ENCODE results near the gene ERCC8. TPM values are rescaled to one million over a fixed set of nuclear protein-coding genes. Genes with fewer than 3 reads are reported as not detected.

Gene ERCC8
- total and polyA plus RNA-seq, 2 of the 8 experiments (the other 6 are each of a cell fraction or from before 2014, with no cell fraction given) = 17.3 TPM

DNA sequence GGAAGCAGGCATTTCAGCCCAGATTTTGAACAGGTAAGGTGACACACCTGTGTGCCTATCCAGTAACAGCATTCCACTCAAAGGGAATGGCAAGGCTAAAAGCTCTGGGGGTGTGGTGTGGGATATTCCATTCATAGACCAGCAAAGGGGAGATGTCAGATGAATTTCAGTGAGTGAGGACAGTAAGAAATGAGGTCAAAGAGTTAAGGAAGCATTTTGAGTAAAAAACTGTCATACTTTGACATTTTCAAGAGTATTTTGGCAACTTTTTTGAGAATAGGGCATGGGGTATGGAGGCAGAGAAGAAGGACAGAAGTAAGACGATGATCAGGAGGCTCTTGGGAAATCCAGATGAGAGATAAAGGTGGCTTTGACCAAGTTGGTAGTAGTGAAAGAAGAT lies 98.6 kb downstream of the ERCC8 start:
- Histone ChIP-seq H3K4me1 (replicated peaks in 1 of 4; ENCODE audit: control insufficient read depth in 3 of 4, insufficient read depth in 4 of 4, low read length in 3 of 4) (peaks cover 0 to 7% (median 4%) of the 10 kb centered on the region in 4 experiments; a peak in 3 of 7 replicates), H2AK5ac (ENCODE audit: low read depth, low read length) (no peak overlapping the region), H2BK20ac (ENCODE audit: low read length) (no peak overlapping the region), H4K5ac (ENCODE audit: insufficient read length, low read depth, low read length) (no peak overlapping the region), H3K79me2 (ENCODE audit: control insufficient read depth in 1 of 2, insufficient read depth in 2 of 2, low read length in 2 of 2) (no peaks in the 10 kb centered on the region), H2BK15ac (ENCODE audit: low read length) (no peak overlapping the region), H3K36me3 (ENCODE audit: control insufficient read depth in 2 of 4, insufficient read depth in 4 of 4, low read length in 3 of 4) (no peaks in the 10 kb centered on the region), H2BK120ac (replicated peaks; ENCODE audit: low read depth, low read length) (no peak overlapping the region), H3K9me3 (ENCODE audit: insufficient read depth in 2 of 2, low read depth in 1 of 2, low read length in 1 of 2) (no peaks in the 10 kb centered on the region), H2AFZ (ENCODE audit: low read length) (no peak overlapping the region), H3K9ac (replicated peaks in 1 of 4; ENCODE audit: extremely low read depth in 1 of 4, low read depth in 3 of 4, low read length in 3 of 4) (no peak overlapping the region), H3K4me3 (ENCODE audit: extremely low read depth in 1 of 4, insufficient read depth in 2 of 4, low read depth in 3 of 4, low read length in 4 of 4) (no peak overlapping the region), H3K14ac (ENCODE audit: insufficient read length) (no peak overlapping the region), H3K23me2 (ENCODE audit: low read depth, low read length) (peaks cover 16% of the 10 kb centered on the region), H2BK5ac (ENCODE audit: low read depth, low read length) (no peak overlapping the region), H3K27ac (ENCODE audit: low read depth, low read length) (no peak overlapping the region), H2BK12ac (ENCODE audit: low read depth, low read length) (no peak overlapping the region), H3K18ac (ENCODE audit: extremely low read depth, low read length) (no peak overlapping the region), H3K4ac (replicated peaks; ENCODE audit: insufficient read length, low read depth, low read length) (no peak overlapping the region), H4K8ac (ENCODE audit: extremely low read depth, insufficient read depth, low read length) (no peak overlapping the region), H3K79me1 (ENCODE audit: low read depth, low read length) (peaks cover 2% of the 10 kb centered on the region; the same call in 1 of the 2 replicates), H4K20me1 (replicated peaks in 1 of 2; ENCODE audit: control insufficient read depth in 1 of 2, insufficient read depth in 2 of 2, low read length in 2 of 2) (peaks cover 4 to 5% of the 10 kb centered on the region in 2 experiments), H3K27me3 (replicated peaks in 1 of 4; ENCODE audit: control insufficient read depth in 3 of 4, extremely low read depth in 1 of 4, insufficient read depth in 3 of 4, low read length in 3 of 4) (peaks cover 0 to 20% (median 14%) of the 10 kb centered on the region in 4 experiments; a peak in 6 of 7 replicates), H3K23ac (ENCODE audit: insufficient read length) (no peak overlapping the region), H3K4me2 (ENCODE audit: insufficient read depth in 1 of 2, low read depth in 2 of 2, low read length in 2 of 2) (no peak overlapping the region), H4K91ac (replicated peaks; ENCODE audit: insufficient read length, low read length) (no peak overlapping the region), H3K56ac (replicated peaks; ENCODE audit: insufficient read length, low read depth, low read length) (no peak overlapping the region)
- CTCF ChIA-PET (ENCODE audit: partially characterized antibody) = no interaction called here
- FAIRE-seq = no peak
- POLR2A ChIA-PET (ENCODE audit: partially characterized antibody) = no interaction called here
- WGBS, 2 experiments (ENCODE audit: extremely low coverage in 1 of 2, insufficient coverage in 1 of 2, insufficient read length in 1 of 2, insufficient replicate concordance in 2 of 2, low coverage in 1 of 2, low lambda C conversion rate in 2 of 2, missing lambda C conversion rate in 1 of 2) = 96% methylated on average over 1 of the region's 1 CpG; no CpG with 5 or more reads in 1 of the 2 experiments
- DNase-seq (ENCODE audit: low read depth in 1 of 2, low spot score in 2 of 2) = no peak
- TF ChIP-seq, protein P1, sequence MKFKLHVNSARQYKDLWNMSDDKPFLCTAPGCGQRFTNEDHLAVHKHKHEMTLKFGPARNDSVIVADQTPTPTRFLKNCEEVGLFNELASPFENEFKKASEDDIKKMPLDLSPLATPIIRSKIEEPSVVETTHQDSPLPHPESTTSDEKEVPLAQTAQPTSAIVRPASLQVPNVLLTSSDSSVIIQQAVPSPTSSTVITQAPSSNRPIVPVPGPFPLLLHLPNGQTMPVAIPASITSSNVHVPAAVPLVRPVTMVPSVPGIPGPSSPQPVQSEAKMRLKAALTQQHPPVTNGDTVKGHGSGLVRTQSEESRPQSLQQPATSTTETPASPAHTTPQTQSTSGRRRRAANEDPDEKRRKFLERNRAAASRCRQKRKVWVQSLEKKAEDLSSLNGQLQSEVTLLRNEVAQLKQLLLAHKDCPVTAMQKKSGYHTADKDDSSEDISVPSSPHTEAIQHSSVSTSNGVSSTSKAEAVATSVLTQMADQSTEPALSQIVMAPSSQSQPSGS (IDR thresholded peaks at IDR 0.05; ENCODE audit: low read length) = no peak
- TF ChIP-seq JUN (IDR thresholded peaks at IDR 0.05; ENCODE audit: low read depth, low read length) = no peak
